HCT116 (cell line): ENCODE results near the gene SYNJ2. TPM values are rescaled to one million over a fixed set of nuclear protein-coding genes. Genes with fewer than 3 reads are reported as not detected.

Experiments
- ATAC-seq: fragments of 200-7000 bp; cut with Tn5 transposase; 2 replicates; pipeline ENCODE4 v1.9.1; 2020; ENCODE audit warnings: mild to moderate bottlenecking, moderate library complexity
- BruUV-seq: library from RNA; stranded (reverse); fragments of 400-500 nt; replicated peaks from 2 replicates; lab custom pipeline; 2021; lab: Mats Ljungman, UMichigan
- CTCF ChIA-PET: fragments of 300-600 bp; sonication (Branson Sonifier 250); formaldehyde crosslinking; loops from one replicate; lab custom pipeline; 2021; ENCODE audit warnings: antibody characterized with exemption; lab: Charles Lee
- POLR2A ChIA-PET: fragments of 300-600, 350-600 bp; sonication (Branson Sonifier 250); formaldehyde crosslinking; loops from one replicate; lab custom pipeline; 2021; ENCODE audit warnings: antibody characterized with exemption; lab: Charles Lee
- RAD21 ChIA-PET, 2 experiments: fragments of 300-600 bp; sonication (Branson Sonifier 250); formaldehyde crosslinking; loops; one replicate each; lab custom pipeline; 2023; ENCODE audit warnings: low total read pairs in 2 of 2; ENCODE audit not compliant: uncharacterized antibody in 2 of 2, unreplicated experiment in 2 of 2, low non-redundant PET in 1 of 2; lab: Charles Lee
- DNase-seq: peaks from one replicate; pipeline ENCODE4 v3.0.0-alpha.2; 2010; ENCODE audit warnings: low read depth, low spot score
- H2AFZ ChIP-seq: fragments of 200-600 bp; shearing (Covaris generic), sonication (generic); 2 replicates; pipeline ENCODE4 v1.6.1; 2017; ENCODE audit warnings: low read depth, mixed run types, mixed read lengths, antibody characterized with exemption, low read length; ENCODE audit not compliant: poor library complexity, severe bottlenecking
- H3K27ac ChIP-seq: 2 replicates; pipeline ENCODE4 v1.5.1; 2012; ENCODE audit warnings: low read depth, low read length
- H3K27me3 ChIP-seq: fragments of 200-600 bp; sonication (generic); 2 replicates; pipeline ENCODE4 v1.6.1; 2016; ENCODE audit warnings: mixed run types, low read length, mixed read lengths; ENCODE audit not compliant: insufficient read depth
- H3K36me3 ChIP-seq, 2 experiments: fragments of 200-500 bp in 1 of 2; fragments of 200-600 bp in 1 of 2; sonication (Bioruptor generic) in 1 of 2; sonication (generic) in 1 of 2; 2 replicates each; pipeline versions ENCODE4 v1.5.1 to v1.6.1; 2014 to 2016; ENCODE audit warnings: low read length in 2 of 2, inconsistent platforms in 1 of 2, mixed read lengths in 1 of 2, mixed run types in 1 of 2; ENCODE audit not compliant: insufficient read depth in 2 of 2, control insufficient read depth in 1 of 2
- H3K4me1 ChIP-seq, 2 experiments: fragments of 200-600 bp in 1 of 2; sonication (generic) in 1 of 2; 2 replicates each; pipeline versions ENCODE4 v1.5.1 to v1.6.1; 2012 to 2017; ENCODE audit warnings: low read length in 2 of 2, inconsistent platforms in 1 of 2, mild to moderate bottlenecking in 1 of 2, mixed read lengths in 1 of 2, mixed run types in 1 of 2, moderate library complexity in 1 of 2; ENCODE audit not compliant: insufficient read depth in 2 of 2, control insufficient read depth in 1 of 2
- H3K4me2 ChIP-seq: fragments of 200-600 bp; sonication (generic); 2 replicates; pipeline ENCODE4 v1.6.1; 2017; ENCODE audit warnings: mixed run types, low read length, mixed read lengths
- H3K4me3 ChIP-seq, 2 experiments: fragments of 200-600 bp in 1 of 2; sonication (generic) in 1 of 2; replicated peaks in 1 of 2; 2 replicates each; pipeline ENCODE4 v1.5.1; 2011 to 2016; ENCODE audit warnings: low read length in 2 of 2, control low read depth in 1 of 2, low read depth in 1 of 2, mild to moderate bottlenecking in 1 of 2, mixed read lengths in 1 of 2, mixed run types in 1 of 2
- H3K79me2 ChIP-seq: fragments of 200-600 bp; sonication (generic); 2 replicates; pipeline ENCODE4 v1.6.1; 2017; ENCODE audit warnings: mild to moderate bottlenecking, mixed run types, low read length, moderate library complexity, mixed read lengths; ENCODE audit not compliant: insufficient read depth
- H3K9ac ChIP-seq: fragments of 200-600 bp; sonication (generic); 2 replicates; pipeline ENCODE4 v1.6.1; 2016; ENCODE audit warnings: low read length, mixed read lengths
- H3K9me2 ChIP-seq: fragments of 200-600 bp; sonication (generic), shearing (Covaris generic); 2 replicates; pipeline ENCODE4 v1.6.1; 2017; ENCODE audit warnings: mixed run types, mild to moderate bottlenecking, moderate library complexity; ENCODE audit not compliant: insufficient read depth
- H3K9me3 ChIP-seq, 2 experiments: fragments of 200-500 bp in 1 of 2; fragments of 200-600 bp in 1 of 2; sonication (Bioruptor generic) in 1 of 2; sonication (generic) in 1 of 2; 2 replicates each; pipeline ENCODE4 v1.6.1; 2014 to 2017; ENCODE audit warnings: low read length in 2 of 2, mixed read lengths in 2 of 2, inconsistent platforms in 1 of 2, low read depth in 1 of 2, mild to moderate bottlenecking in 1 of 2, mixed run types in 1 of 2, moderate library complexity in 1 of 2; ENCODE audit not compliant: control insufficient read depth in 1 of 2, insufficient read depth in 1 of 2
- H4K20me1 ChIP-seq: fragments of 200-600 bp; sonication (generic), shearing (Covaris generic); 2 replicates; pipeline ENCODE4 v1.6.1; 2017; ENCODE audit warnings: mixed run types, mild to moderate bottlenecking, moderate library complexity; ENCODE audit not compliant: insufficient read depth
- CBX3 ChIP-seq: IDR thresholded peaks from 2 replicates; pipeline ENCODE4 v1.6.1; 2012; ENCODE audit warnings: low read depth
- CEBPB ChIP-seq: IDR thresholded peaks from 2 replicates; pipeline ENCODE4 v1.6.1; 2012; ENCODE audit warnings: low read depth
- EGR1 ChIP-seq: IDR thresholded peaks from 2 replicates; pipeline ENCODE4 v1.6.1; 2012; ENCODE audit warnings: low read depth
- EZH2phosphoT487 ChIP-seq: fragments of 200-600 bp; IDR thresholded peaks from 2 replicates; pipeline ENCODE4 v1.6.1; 2018; ENCODE audit warnings: antibody characterized with exemption, borderline replicate concordance
- FOSL1 ChIP-seq: IDR thresholded peaks from 2 replicates; pipeline ENCODE4 v1.6.1; 2012; ENCODE audit warnings: low read depth
- JUND ChIP-seq: IDR thresholded peaks from 2 replicates; pipeline ENCODE4 v1.6.1; 2012
- SIN3A ChIP-seq: IDR thresholded peaks from 2 replicates; pipeline ENCODE4 v1.6.1; 2012; ENCODE audit warnings: low read depth
- SP1 ChIP-seq: IDR thresholded peaks from 2 replicates; pipeline ENCODE4 v1.6.1; 2012; ENCODE audit warnings: low read depth
- SRF ChIP-seq: IDR thresholded peaks from 2 replicates; pipeline ENCODE4 v1.6.1; 2012; ENCODE audit warnings: low read depth
- YY1 ChIP-seq: IDR thresholded peaks from 2 replicates; pipeline ENCODE4 v1.6.1; 2011; ENCODE audit warnings: low read length, low read depth, moderate library complexity, mild to moderate bottlenecking; ENCODE audit not compliant: insufficient replicate concordance; ENCODE audit errors: extremely low read depth
- ZFX ChIP-seq: fragments of 450-650 bp; IDR thresholded peaks from 2 replicates; pipeline ENCODE4 v1.6.1; 2017
- intact Hi-C: fragments of 100-400 bp; cut with micrococcal nuclease; formaldehyde crosslinking; loops from 2 replicates; pipeline ENCODE4 v1.10.0; 2022
- total RNA-seq: library from RNA; stranded (reverse); gene quantifications from one replicate; pipeline ENCODE4 v1.2.1, GENCODE V29; 2021; ENCODE audit not compliant: unreplicated experiment
- TF ChIP-seq, protein P1 (sequence below): IDR thresholded peaks from 2 replicates; pipeline ENCODE4 v1.6.1; 2012
- TF ChIP-seq, protein P2 (sequence below): IDR thresholded peaks from 2 replicates; pipeline ENCODE4 v1.6.1; 2011; ENCODE audit warnings: mild to moderate bottlenecking, low read length, moderate library complexity; ENCODE audit not compliant: insufficient replicate concordance; ENCODE audit errors: extremely low read depth
- TF ChIP-seq, protein P3 (sequence below), 3 experiments: fragments of 200-600 bp in 1 of 3; sonication (generic) in 1 of 3; IDR thresholded peaks in 2 of 3; conservative IDR thresholded peaks in 1 of 3; 2 replicates each; pipeline ENCODE4 v1.5.1; 2012 to 2017; ENCODE audit warnings: low read depth in 2 of 3, low read length in 2 of 3, antibody characterized with exemption in 1 of 3, borderline replicate concordance in 1 of 3, control low read depth in 1 of 3, mild to moderate bottlenecking in 1 of 3, mixed read lengths in 1 of 3, mixed run types in 1 of 3, moderate library complexity in 1 of 3; ENCODE audit not compliant: insufficient read depth in 1 of 3

The SYNJ2 gene
- total RNA-seq, 1 experiment from 2014 or later, result 23.9 TPM

DNA sequence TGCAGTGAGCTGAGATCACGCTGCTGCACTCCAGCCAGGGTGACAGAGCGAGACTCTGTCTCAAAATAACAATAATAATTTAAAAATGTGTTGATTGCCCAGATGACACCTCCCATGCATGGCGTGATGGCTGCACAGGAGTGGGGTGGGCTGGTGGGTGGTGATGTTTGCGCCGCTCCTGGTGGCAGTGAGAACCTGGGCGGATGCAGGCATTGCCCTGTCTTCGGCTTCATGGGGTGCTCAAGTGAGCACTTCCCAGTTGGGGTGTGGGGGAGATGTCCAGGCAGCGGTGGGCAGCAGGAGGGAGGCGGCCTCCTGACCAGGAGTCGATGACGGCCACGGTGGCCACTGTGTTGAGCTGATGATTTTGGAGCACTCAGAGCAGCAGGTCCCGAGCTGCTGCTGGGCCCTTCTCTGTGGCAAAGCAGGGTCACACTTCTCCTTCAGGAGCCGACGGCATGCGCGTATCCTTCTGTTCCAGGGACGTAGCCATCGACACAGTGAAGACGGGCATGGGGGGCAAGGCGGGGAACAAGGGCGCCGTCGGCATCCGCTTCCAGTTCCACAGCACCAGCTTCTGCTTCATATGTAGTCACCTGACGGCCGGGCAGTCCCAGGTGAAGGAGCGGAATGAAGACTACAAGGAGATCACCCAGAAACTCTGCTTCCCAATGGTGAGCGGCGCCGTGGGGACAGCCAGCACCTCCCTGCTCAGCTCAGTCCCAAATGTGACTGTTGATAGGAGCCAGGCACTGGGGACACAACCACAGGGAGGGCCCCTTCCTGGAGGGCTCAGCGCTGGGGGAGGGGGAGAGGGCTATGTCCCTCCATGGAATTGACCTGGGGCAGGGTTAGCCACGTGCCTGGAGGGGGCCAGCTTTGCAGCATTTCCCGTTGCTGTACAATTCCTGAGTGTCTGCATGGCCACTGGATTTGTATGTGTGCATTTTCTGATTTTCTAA is 89.7 kb downstream of the SYNJ2 start:
- TF ChIP-seq CEBPB (no peak), SP1 (no peak), ZFX (no peak), CBX3 (no peak), EGR1 (no peak), SRF (no peak), SIN3A (no peak), FOSL1 (no peak), YY1 (no peak), JUND (no peak), EZH2phosphoT487 (no peak)
- TF ChIP-seq, protein P1, sequence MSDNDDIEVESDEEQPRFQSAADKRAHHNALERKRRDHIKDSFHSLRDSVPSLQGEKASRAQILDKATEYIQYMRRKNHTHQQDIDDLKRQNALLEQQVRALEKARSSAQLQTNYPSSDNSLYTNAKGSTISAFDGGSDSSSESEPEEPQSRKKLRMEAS, result no peak
- TF ChIP-seq, protein P2, sequence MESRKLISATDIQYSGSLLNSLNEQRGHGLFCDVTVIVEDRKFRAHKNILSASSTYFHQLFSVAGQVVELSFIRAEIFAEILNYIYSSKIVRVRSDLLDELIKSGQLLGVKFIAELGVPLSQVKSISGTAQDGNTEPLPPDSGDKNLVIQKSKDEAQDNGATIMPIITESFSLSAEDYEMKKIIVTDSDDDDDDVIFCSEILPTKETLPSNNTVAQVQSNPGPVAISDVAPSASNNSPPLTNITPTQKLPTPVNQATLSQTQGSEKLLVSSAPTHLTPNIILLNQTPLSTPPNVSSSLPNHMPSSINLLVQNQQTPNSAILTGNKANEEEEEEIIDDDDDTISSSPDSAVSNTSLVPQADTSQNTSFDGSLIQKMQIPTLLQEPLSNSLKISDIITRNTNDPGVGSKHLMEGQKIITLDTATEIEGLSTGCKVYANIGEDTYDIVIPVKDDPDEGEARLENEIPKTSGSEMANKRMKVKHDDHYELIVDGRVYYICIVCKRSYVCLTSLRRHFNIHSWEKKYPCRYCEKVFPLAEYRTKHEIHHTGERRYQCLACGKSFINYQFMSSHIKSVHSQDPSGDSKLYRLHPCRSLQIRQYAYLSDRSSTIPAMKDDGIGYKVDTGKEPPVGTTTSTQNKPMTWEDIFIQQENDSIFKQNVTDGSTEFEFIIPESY, result no peak
- TF ChIP-seq, protein P3, sequence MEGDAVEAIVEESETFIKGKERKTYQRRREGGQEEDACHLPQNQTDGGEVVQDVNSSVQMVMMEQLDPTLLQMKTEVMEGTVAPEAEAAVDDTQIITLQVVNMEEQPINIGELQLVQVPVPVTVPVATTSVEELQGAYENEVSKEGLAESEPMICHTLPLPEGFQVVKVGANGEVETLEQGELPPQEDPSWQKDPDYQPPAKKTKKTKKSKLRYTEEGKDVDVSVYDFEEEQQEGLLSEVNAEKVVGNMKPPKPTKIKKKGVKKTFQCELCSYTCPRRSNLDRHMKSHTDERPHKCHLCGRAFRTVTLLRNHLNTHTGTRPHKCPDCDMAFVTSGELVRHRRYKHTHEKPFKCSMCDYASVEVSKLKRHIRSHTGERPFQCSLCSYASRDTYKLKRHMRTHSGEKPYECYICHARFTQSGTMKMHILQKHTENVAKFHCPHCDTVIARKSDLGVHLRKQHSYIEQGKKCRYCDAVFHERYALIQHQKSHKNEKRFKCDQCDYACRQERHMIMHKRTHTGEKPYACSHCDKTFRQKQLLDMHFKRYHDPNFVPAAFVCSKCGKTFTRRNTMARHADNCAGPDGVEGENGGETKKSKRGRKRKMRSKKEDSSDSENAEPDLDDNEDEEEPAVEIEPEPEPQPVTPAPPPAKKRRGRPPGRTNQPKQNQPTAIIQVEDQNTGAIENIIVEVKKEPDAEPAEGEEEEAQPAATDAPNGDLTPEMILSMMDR (IDR thresholded peaks at IDR 0.05 in 2 of 3, conservative IDR thresholded peaks at IDR 0.05 in 1 of 3; ENCODE audit: borderline replicate concordance in 1 of 3, insufficient read depth in 1 of 3, low read depth in 2 of 3, low read length in 2 of 3), result no peak
- no peak for ATAC-seq
- no peak for DNase-seq
- intact Hi-C loops, result loop anchor here (1.0 to 10.0 kb wide), 4 partner anchors 90 to 757 kb away; partner anchors contain the start of gene SYNJ2
- BruUV-seq, result no TSS peak
- ChIA-PET RAD21 (no interaction called here), POLR2A (no interaction called here), CTCF (interaction anchor here (1.0 to 3.1 kb wide), 10 partner anchors 9 to 405 kb away, joined by 3 to 18 read pairs (median 4); no protein-coding TSS in a partner anchor)
- Histone ChIP-seq H3K9ac (no peak overlapping the region), H3K27me3 (no peaks in the 10 kb centered on the region), H3K4me1 (peaks cover 26 to 46% of the 10 kb centered on the region in 2 experiments), H3K27ac (no peak overlapping the region), H3K4me3 (no peak overlapping the region), H3K9me2 (no peaks in the 10 kb centered on the region), H3K79me2 (no peaks in the 10 kb centered on the region), H4K20me1 (no peaks in the 10 kb centered on the region), H2AFZ (no peak overlapping the region), H3K9me3 (no peaks in the 10 kb centered on the region), H3K36me3 (peaks cover 7 to 24% of the 10 kb centered on the region in 2 experiments; a peak in 2 of 4 replicates), H3K4me2 (no peak overlapping the region)
